HEK293 (cell line): ENCODE data around the gene CMIP.

ENCODE experiments used
- CTCF ChIA-PET: fragments of 350-600 bp; formaldehyde crosslinking; extraction: SDS; loops from one replicate; lab custom pipeline; 2021; ENCODE audit warnings: antibody characterized with exemption; lab: Yijun Ruan, JAX
- POLR2A ChIA-PET: fragments of 300-600 bp; formaldehyde crosslinking; extraction: SDS; loops from one replicate; lab custom pipeline; 2020; ENCODE audit warnings: antibody characterized with exemption, inconsistent platforms; lab: Yijun Ruan, JAX
- H3K27ac ChIP-seq: fragments of 200-500 bp; sonication (Bioruptor generic); 2 replicates; pipeline ENCODE4 v1.5.1; 2014; ENCODE audit warnings: low read depth, low read length, control low read depth, inconsistent platforms; ENCODE audit errors: extremely low read depth
- H3K36me3 ChIP-seq, 2 experiments: fragments of 200-500 bp in 1 of 2; sonication (Bioruptor generic) in 1 of 2; 1 replicate in 1 of 2; 2 replicates in 1 of 2; pipeline ENCODE4 v1.5.1; 2014 to 2017; ENCODE audit warnings: inconsistent platforms in 2 of 2, low read length in 2 of 2; ENCODE audit not compliant: control insufficient read depth in 2 of 2, insufficient read depth in 1 of 2
- H3K4me1 ChIP-seq: fragments of 200-500 bp; sonication (Bioruptor generic); 2 replicates; pipeline ENCODE4 v1.5.1; 2014; ENCODE audit warnings: mild to moderate bottlenecking, low read length, inconsistent platforms; ENCODE audit not compliant: control insufficient read depth, insufficient read depth
- H3K4me3 ChIP-seq: 2 replicates; pipeline ENCODE4 v1.5.1; 2011; ENCODE audit warnings: low read depth, mild to moderate bottlenecking, control low read depth, low read length, moderate library complexity
- H3K9me3 ChIP-seq: fragments of 200-500 bp; sonication (Bioruptor generic); 2 replicates; pipeline ENCODE4 v1.5.1; 2014; ENCODE audit warnings: low read depth, low read length, inconsistent platforms; ENCODE audit not compliant: control insufficient read depth, insufficient read depth
- BCL11A ChIP-seq: fragments of 450-650 bp; formaldehyde crosslinking; IDR thresholded peaks from 2 replicates; pipeline ENCODE4 v1.5.1; 2016; ENCODE audit warnings: low read depth, missing biosample characterization, missing genetic modification characterization
- GLI4 ChIP-seq: fragments of 450-650 bp; formaldehyde crosslinking; IDR thresholded peaks from 2 replicates; pipeline ENCODE4 v1.5.1; 2016; ENCODE audit warnings: missing biosample characterization, missing genetic modification characterization
- KLF10 ChIP-seq: fragments of 450-650 bp; IDR thresholded peaks from 2 replicates; pipeline ENCODE4 v1.5.1; 2018; ENCODE audit warnings: missing biosample characterization, mild to moderate bottlenecking, missing genetic modification characterization
- KLF16 ChIP-seq: fragments of 450-650 bp; formaldehyde crosslinking; IDR thresholded peaks from 2 replicates; pipeline ENCODE4 v1.5.1; 2017; ENCODE audit warnings: missing biosample characterization, missing genetic modification characterization
- PRDM10 ChIP-seq: fragments of 450-650 bp; formaldehyde crosslinking; IDR thresholded peaks from 2 replicates; pipeline ENCODE4 v1.5.1; 2016; ENCODE audit warnings: missing biosample characterization, missing genetic modification characterization
- SCRT2 ChIP-seq: fragments of 450-650 bp; formaldehyde crosslinking; IDR thresholded peaks from 2 replicates; pipeline ENCODE4 v1.5.1; 2016; ENCODE audit warnings: missing biosample characterization, missing genetic modification characterization
- ZEB2 ChIP-seq: fragments of 450-650 bp; formaldehyde crosslinking; IDR thresholded peaks from 2 replicates; pipeline ENCODE4 v1.5.1; 2016; ENCODE audit warnings: missing biosample characterization, missing genetic modification characterization
- ZNF146 ChIP-seq: fragments of 450-650 bp; formaldehyde crosslinking; IDR thresholded peaks from 2 replicates; pipeline ENCODE4 v1.5.1; 2016; ENCODE audit warnings: missing biosample characterization, missing genetic modification characterization
- ZNF16 ChIP-seq: fragments of 450-650 bp; formaldehyde crosslinking; IDR thresholded peaks from 2 replicates; pipeline ENCODE4 v1.5.1; 2016; ENCODE audit warnings: low read depth, missing biosample characterization, missing genetic modification characterization
- ZNF311 ChIP-seq: fragments of 450-650 bp; formaldehyde crosslinking; IDR thresholded peaks from 2 replicates; pipeline ENCODE4 v1.5.1; 2017; ENCODE audit warnings: missing biosample characterization, missing genetic modification characterization, borderline replicate concordance
- ZNF404 ChIP-seq: fragments of 450-650 bp; formaldehyde crosslinking; IDR thresholded peaks from 2 replicates; pipeline ENCODE4 v1.5.1; 2017; ENCODE audit warnings: missing biosample characterization, missing genetic modification characterization
- ZNF416 ChIP-seq: fragments of 450-650 bp; formaldehyde crosslinking; IDR thresholded peaks from 2 replicates; pipeline ENCODE4 v1.5.1; 2016; ENCODE audit warnings: missing biosample characterization, missing genetic modification characterization
- ZNF433 ChIP-seq: fragments of 450-650 bp; formaldehyde crosslinking; IDR thresholded peaks from 2 replicates; pipeline ENCODE4 v1.5.1; 2016; ENCODE audit warnings: missing biosample characterization, missing genetic modification characterization, low read depth
- ZNF580 ChIP-seq: fragments of 450-650 bp; formaldehyde crosslinking; IDR thresholded peaks from 2 replicates; pipeline ENCODE4 v1.5.1; 2016; ENCODE audit warnings: missing biosample characterization, missing genetic modification characterization
- ZNF747 ChIP-seq: fragments of 450-650 bp; formaldehyde crosslinking; IDR thresholded peaks from 2 replicates; pipeline ENCODE4 v1.5.1; 2016; ENCODE audit warnings: missing biosample characterization, missing genetic modification characterization
- TF ChIP-seq, protein P1 (sequence below): fragments of 450-650 bp; formaldehyde crosslinking; IDR thresholded peaks from 2 replicates; pipeline ENCODE4 v1.5.1; 2016; ENCODE audit warnings: missing biosample characterization, missing genetic modification characterization
- TF ChIP-seq, protein P2 (sequence below): fragments of 450-650 bp; formaldehyde crosslinking; IDR thresholded peaks from 2 replicates; pipeline ENCODE4 v1.5.1; 2016; ENCODE audit warnings: missing biosample characterization, missing genetic modification characterization

Gene CMIP

DNA sequence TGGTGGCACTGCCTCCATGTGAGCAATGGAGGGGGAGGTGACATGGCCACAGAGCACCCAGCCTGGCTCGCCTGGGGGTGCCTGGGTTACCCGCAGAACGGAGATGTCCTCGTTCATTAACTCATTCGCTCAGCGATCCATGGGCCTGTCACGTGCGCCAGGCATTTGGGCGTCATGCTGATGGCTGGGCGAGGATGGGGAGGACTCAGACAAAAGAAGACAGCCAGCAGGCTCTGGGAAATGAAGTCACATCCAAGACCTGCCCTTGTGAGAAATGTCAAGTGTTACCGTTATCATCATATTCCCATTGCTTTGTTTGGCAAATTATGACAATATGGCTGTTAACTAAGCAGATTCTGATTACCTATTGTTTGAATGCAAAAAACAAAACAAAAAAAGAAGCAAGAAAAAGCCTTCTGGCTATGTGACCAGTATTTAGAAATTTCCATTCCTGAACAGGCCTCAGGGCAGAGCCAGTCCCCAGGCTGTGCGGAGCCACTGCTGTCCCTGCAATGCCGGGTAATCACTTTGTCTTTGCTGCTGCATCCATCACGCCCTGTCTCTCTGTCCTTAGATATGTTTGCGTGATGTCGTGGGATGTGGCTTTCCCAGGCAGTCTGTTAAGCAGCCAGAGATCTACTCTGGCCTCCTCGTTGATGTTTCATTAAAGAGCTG, 57.9 kb downstream of the CMIP start (continued):
- TF ChIP-seq, protein P1, sequence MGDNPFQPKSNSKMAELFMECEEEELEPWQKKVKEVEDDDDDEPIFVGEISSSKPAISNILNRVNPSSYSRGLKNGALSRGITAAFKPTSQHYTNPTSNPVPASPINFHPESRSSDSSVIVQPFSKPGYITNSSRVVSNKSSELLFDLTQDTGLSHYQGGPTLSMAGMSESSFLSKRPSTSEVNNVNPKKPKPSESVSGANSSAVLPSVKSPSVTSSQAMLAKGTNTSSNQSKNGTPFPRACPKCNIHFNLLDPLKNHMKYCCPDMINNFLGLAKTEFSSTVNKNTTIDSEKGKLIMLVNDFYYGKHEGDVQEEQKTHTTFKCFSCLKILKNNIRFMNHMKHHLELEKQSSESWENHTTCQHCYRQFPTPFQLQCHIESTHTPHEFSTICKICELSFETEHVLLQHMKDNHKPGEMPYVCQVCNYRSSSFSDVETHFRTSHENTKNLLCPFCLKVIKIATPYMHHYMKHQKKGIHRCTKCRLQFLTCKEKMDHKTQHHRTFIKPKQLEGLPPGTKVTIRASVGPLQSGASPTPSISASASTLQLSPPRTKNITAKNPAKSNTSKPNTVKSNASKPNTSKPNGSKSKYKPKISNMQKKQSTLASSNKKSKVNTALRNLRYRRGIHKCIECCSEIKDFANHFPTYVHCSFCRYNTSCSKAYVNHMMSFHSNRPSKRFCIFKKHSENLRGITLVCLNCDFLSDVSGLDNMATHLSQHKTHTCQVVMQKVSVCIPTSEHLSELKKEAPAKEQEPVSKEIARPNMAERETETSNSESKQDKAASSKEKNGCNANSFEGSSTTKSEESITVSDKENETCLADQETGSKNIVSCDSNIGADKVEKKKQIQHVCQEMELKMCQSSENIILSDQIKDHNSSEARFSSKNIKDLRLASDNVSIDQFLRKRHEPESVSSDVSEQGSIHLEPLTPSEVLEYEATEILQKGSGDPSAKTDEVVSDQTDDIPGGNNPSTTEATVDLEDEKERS, result no peak
- TF ChIP-seq SCRT2 (tag by site-specific recombination) (no peak), ZEB2 (no peak), ZNF146 (tag by site-specific recombination) (no peak), ZNF404 (no peak), BCL11A (tag by site-specific recombination) (no peak), GLI4 (tag by site-specific recombination) (no peak), ZNF16 (no peak), ZNF747 (tag by site-specific recombination) (no peak)

DNA sequence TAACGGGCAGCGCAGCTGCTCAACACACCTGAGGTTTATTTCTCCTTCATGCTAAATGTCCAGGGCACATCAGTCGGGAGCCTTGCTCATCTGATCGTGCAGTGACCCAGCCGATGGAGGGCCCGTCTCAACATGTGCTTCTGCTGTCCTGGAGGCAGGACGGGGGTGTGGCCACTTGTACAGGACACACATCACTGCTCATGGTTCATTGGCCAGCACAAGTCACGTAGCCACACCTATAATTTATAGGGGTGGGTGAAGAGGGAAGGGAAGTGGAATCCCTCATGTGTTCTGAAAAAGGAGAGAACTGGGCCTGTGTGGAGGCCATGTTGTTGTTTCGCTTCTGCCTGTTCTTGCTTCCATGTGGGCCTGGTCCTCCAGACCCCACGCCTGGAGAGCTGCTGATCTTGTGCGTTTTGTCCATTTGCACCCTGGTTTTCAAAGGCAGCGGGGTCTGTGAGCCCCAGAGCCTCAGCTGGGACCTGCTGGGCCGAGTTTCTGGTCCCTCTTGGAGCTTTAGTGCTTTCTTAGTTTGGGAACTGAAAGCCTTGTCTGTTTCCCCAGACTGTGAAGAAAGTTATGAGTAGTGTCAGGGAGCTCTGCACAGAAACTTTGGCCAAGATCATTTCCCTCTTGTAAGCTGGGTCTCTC, 60.5 kb downstream of the CMIP start:
- CTCF ChIA-PET, result no interaction called here
- TF ChIP-seq ZNF580 (no peak), KLF16 (tag by site-specific recombination) (no peak), ZNF433 (tag by site-specific recombination) (no peak), ZNF416 (tag by site-specific recombination) (no peak), KLF10 (tag by site-specific recombination) (peak; percentile 43; the same call in 1 of the 2 replicates), ZNF16 (no peak), ZNF311 (tag by site-specific recombination) (no peak), PRDM10 (0 out of 2 replicates have a peak, but pooled peaks have one; percentile 11)
- TF ChIP-seq, protein P2, sequence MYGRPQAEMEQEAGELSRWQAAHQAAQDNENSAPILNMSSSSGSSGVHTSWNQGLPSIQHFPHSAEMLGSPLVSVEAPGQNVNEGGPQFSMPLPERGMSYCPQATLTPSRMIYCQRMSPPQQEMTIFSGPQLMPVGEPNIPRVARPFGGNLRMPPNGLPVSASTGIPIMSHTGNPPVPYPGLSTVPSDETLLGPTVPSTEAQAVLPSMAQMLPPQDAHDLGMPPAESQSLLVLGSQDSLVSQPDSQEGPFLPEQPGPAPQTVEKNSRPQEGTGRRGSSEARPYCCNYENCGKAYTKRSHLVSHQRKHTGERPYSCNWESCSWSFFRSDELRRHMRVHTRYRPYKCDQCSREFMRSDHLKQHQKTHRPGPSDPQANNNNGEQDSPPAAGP (tag by site-specific recombination), result no peak
- TF ChIP-seq, all 188 proteins: peak for 2
- POLR2A ChIA-PET, result no interaction called here
- H3K4me3 ChIP-seq, result no peak overlapping the region
- no peaks in the 10 kb centered on the region for H3K4me1 ChIP-seq
- H3K27ac ChIP-seq, result no peak overlapping the region
- H3K9me3 ChIP-seq, result no peaks in the 10 kb centered on the region
- no peaks in the 10 kb centered on the region for H3K36me3 ChIP-seq
